DND-41 (cell line): ENCODE data around the gene ZCWPW1.

Experiments used
- ATAC-seq: fragments of 200-7000 bp; cut with Tn5 transposase; 3 replicates; pipeline ENCODE4 v1.9.1; 2021; ENCODE audit warnings: low read depth; ENCODE audit not compliant: insufficient read depth
- DNase-seq: peaks from one replicate; pipeline ENCODE4 v3.0.0-alpha.2; 2020
- H2AFZ ChIP-seq: 2 replicates; pipeline ENCODE4 v1.6.0; 2012; ENCODE audit warnings: low read depth, low read length
- H3K27ac ChIP-seq: 2 replicates; pipeline ENCODE4 v1.5.1; 2012; ENCODE audit warnings: low read length, inconsistent platforms
- H3K27me3 ChIP-seq: fragments of 200-600 bp; sonication (generic); 2 replicates; pipeline ENCODE4 v1.6.0; 2012; ENCODE audit warnings: low read length, mild to moderate bottlenecking, inconsistent platforms; ENCODE audit not compliant: insufficient read depth, poor library complexity
- H3K36me3 ChIP-seq: 2 replicates; pipeline ENCODE4 v1.5.1; 2012; ENCODE audit warnings: low read length, inconsistent platforms; ENCODE audit not compliant: insufficient read depth
- H3K4me1 ChIP-seq: 2 replicates; pipeline ENCODE4 v1.5.1; 2012; ENCODE audit warnings: mild to moderate bottlenecking, low read length; ENCODE audit not compliant: insufficient read depth
- H3K4me2 ChIP-seq: 2 replicates; pipeline ENCODE4 v1.6.0; 2012; ENCODE audit warnings: mild to moderate bottlenecking, moderate library complexity, low read length, inconsistent platforms; ENCODE audit not compliant: insufficient read depth
- H3K4me3 ChIP-seq, 2 experiments: fragments of 200-600 bp in 1 of 2; shearing (Covaris generic) in 1 of 2; 2 replicates each; pipeline ENCODE4 v1.5.1; 2012 to 2016; ENCODE audit warnings: inconsistent platforms in 2 of 2, low read length in 2 of 2, mild to moderate bottlenecking in 2 of 2, low read depth in 1 of 2, moderate library complexity in 1 of 2
- H3K79me2 ChIP-seq: 2 replicates; pipeline ENCODE4 v1.6.0; 2012; ENCODE audit warnings: low read length, inconsistent platforms; ENCODE audit not compliant: insufficient read depth
- H3K9ac ChIP-seq: 2 replicates; pipeline ENCODE4 v1.6.0; 2012; ENCODE audit warnings: low read depth, mild to moderate bottlenecking, inconsistent platforms, low read length, moderate library complexity
- H3K9me3 ChIP-seq: 2 replicates; pipeline ENCODE4 v1.5.1; 2012; ENCODE audit warnings: low read length, moderate library complexity, mild to moderate bottlenecking, inconsistent platforms; ENCODE audit not compliant: insufficient read depth, severe bottlenecking
- H4K20me1 ChIP-seq: 2 replicates; pipeline ENCODE4 v1.6.0; 2012; ENCODE audit warnings: low read length; ENCODE audit not compliant: insufficient read depth
- CTCF ChIP-seq: IDR thresholded peaks from 2 replicates; pipeline ENCODE4 v1.5.1; 2012; ENCODE audit warnings: borderline replicate concordance, low read length, moderate library complexity, mild to moderate bottlenecking; ENCODE audit not compliant: poor library complexity, severe bottlenecking; ENCODE audit errors: extremely low read depth
- EZH2 ChIP-seq: IDR thresholded peaks from 3 replicates; pipeline ENCODE4 v1.6.1; 2012; ENCODE audit warnings: borderline replicate concordance, low read depth, mild to moderate bottlenecking, moderate library complexity, low read length, inconsistent platforms; ENCODE audit not compliant: severe bottlenecking

ZCWPW1 gene

DNA sequence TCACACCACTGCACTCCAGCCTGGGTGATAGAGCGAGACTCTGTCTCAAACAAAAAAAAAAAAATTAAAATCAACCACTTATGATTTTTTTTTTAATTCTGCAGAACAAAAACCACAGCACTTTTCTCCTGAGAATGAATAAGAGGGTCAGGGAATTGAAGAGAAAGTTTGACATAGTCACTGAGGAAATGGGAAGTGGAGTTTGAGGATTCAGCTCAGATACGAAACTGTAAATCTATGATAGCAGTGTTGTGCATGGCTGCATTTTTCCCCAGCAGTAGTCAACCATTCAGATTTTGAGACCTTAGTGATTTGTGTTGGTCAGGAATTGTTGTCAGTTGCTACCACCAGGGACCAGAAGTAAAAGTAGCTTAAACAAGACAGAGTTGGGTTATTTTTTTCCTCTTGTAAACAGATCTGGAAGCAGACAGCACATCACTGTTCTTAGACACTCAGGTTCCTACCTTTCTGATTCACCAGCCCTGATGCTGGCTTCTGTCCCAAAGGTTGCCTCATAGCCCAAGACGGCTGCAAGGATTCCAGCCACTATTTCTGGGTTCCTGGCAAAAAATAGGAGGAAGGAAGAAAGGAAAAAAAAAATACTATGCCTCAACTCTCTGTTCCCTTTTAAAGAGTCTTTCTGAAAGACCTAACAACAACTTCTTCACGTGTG lies 35.1 kb downstream of the ZCWPW1 start:
- Histone ChIP-seq H4K20me1 (no peaks in the 10 kb centered on the region), H3K4me2 (no peak overlapping the region), H3K79me2 (no peaks in the 10 kb centered on the region), H3K9ac (no peak overlapping the region), H2AFZ (no peak overlapping the region), H3K4me1 (peaks cover 18% of the 10 kb centered on the region), H3K27me3 (no peaks in the 10 kb centered on the region), H3K36me3 (no peaks in the 10 kb centered on the region), H3K9me3 (no peaks in the 10 kb centered on the region), H3K27ac (no peak overlapping the region), H3K4me3 (no peak overlapping the region)
- DNase-seq (no peak), ATAC-seq (no peak)
- TF ChIP-seq EZH2 (no peak), CTCF (no peak)

DNA sequence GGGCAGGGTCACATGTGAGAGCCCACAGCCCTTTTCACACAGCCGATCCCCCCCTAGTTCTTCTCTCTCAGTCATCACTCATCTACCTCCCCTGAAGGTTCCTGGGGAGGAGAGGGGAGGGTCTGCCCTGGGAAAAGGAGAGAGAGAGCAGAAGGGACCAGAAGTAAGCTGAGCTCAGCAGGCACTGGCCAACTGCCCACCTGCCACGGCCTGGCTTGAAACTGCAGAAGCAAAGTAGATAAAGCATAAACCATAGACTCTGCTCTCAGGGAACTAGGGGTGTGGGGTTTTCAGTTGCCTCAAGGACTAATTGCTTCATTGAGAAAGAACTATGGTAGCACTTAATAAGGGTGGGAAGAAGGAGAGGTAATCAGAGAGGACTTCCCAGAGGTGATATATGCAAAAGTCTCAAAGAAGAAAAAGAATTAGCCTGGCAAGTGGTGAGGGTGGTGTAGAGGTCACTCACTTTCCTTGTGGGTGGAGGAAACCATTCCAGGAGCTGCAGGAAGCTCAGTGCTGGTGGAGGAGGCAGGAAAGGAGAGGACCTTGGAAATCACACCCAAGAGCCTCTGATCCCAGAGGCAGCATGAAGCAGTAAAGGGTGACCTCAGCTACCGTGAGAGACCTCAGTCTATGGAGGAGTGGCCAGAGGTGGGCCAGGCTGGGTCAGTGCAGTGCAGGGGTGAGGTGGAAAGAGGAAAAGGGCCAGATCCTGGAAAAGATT lies 38.1 kb downstream of the ZCWPW1 start:
- Histone ChIP-seq H3K4me2 (no peak overlapping the region), H4K20me1 (no peaks in the 10 kb centered on the region), H3K79me2 (no peaks in the 10 kb centered on the region), H3K27ac (no peak overlapping the region), H3K27me3 (no peaks in the 10 kb centered on the region), H3K9me3 (no peaks in the 10 kb centered on the region), H3K4me3 (no peak overlapping the region), H3K4me1 (no peaks in the 10 kb centered on the region), H3K36me3 (no peaks in the 10 kb centered on the region), H2AFZ (no peak overlapping the region), H3K9ac (no peak overlapping the region)
- DNase-seq, result no peak
- TF ChIP-seq CTCF, result no peak
- TF ChIP-seq EZH2, result no peak
- no peak for ATAC-seq

DNA sequence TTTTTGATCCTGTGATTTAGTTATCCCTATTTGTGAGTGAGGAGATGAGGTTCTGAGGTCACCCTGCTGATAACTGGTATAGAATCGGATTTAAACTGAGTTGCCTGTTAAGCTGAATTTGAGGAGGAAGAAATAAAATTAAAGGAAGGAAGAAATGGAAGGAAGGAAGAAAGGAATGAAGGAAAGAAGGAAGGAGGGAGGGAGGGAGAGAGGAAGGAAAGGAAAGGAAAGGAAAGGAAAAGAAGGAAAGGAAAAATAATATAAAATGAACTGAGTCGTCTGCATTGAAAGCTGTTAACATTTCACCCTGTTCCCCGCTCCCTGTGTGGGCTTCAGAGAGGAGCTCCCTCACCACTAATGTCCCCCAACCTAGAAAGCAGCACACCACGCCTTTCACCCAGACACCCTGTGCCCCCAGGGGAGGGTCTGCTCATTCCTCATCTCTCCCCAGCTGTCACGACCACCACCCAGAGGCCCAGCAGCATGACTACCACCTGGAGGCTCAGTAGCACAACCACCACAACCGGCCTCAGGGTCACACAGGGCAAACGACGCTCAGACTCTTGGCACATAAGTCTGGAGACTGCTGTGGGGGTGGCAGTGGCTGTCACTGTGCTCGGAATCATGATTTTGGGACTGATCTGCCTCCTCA lies 38.9 kb downstream of the ZCWPW1 start:
- no peak overlapping the region for H3K4me2 ChIP-seq
- ATAC-seq, result 0 out of 3 replicates have a peak, but pooled peaks have one; percentile 24
- H3K9me3 ChIP-seq, result no peaks in the 10 kb centered on the region
- no peaks in the 10 kb centered on the region for H3K36me3 ChIP-seq
- no peak overlapping the region for H3K9ac ChIP-seq
- TF ChIP-seq EZH2 (no peak), CTCF (no peak)
- H3K27ac ChIP-seq, result no peak overlapping the region
- H3K4me1 ChIP-seq, result no peaks in the 10 kb centered on the region
- H3K4me3 ChIP-seq, result no peak overlapping the region
- no peak overlapping the region for H2AFZ ChIP-seq
- no peak for DNase-seq
- no peaks in the 10 kb centered on the region for H3K27me3 ChIP-seq
- no peaks in the 10 kb centered on the region for H3K79me2 ChIP-seq
- no peaks in the 10 kb centered on the region for H4K20me1 ChIP-seq
